ENCODE results near the gene IGF2. TPM values are rescaled to one million over a fixed set of nuclear protein-coding genes. Genes with fewer than 3 reads are reported as not detected.

Gene IGF2
- total RNA-seq, 4 donors from 2014 or later, result 0.76 to 35.3 (median 2.8) TPM

DNA sequence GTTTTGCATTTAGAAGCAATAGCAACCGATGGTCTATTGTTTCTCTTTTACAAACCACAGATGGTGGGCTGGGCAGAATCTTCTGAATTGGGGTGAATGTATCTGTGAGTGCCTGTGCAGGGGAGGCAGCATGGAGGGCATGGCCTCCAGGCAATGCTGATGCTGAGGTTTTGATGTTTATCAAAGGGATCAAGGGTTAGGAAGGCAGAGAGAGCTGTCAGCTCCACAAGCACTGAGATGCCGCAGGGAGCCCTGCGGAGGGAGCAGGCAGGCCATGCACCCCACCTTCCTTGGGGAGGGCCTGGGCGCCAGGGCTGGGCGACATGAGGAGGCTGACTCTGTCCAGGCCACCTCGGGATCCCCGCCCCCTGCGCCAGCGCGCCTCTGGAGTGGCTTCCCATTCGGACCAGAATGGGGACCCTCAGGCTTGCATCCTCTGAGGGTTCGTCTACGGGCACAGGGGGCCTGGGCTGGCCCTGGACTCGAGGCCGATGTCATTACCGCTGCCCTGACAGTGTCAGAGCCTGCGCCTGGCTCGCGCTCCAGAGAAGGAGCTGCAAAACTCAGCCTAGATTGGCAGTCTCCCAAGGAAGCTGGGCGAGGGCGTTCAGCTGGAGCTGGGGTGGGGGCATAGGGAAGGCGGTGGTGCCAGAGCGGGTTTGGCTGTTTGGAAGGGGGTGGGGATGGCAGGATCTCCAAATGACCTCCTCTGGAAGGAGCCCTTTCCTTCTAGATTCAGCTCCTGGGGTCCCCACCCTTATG is 46.3 kb upstream of the IGF2 start:
- Histone ChIP-seq H3K27me3 (peaks cover 0 to 95% (median 1%) of the 10 kb centered on the region in 4 donors), H3K27ac (no peak overlapping the region), H3K4me1 (peaks cover 0 to 22% (median 0%) of the 10 kb centered on the region in 3 donors), H3K4me3 (no peak overlapping the region), H3K9me3 (no peaks in the 10 kb centered on the region), H3K36me3 (no peaks in the 10 kb centered on the region)
- no peak for DNase-seq
- intact Hi-C loops (cut with DNase I), result no loop called here
- WGBS, 2 donors, result 71 to 74% methylated on average over 4 to 7 of the region's 23 CpGs
- TF ChIP-seq, protein P1, sequence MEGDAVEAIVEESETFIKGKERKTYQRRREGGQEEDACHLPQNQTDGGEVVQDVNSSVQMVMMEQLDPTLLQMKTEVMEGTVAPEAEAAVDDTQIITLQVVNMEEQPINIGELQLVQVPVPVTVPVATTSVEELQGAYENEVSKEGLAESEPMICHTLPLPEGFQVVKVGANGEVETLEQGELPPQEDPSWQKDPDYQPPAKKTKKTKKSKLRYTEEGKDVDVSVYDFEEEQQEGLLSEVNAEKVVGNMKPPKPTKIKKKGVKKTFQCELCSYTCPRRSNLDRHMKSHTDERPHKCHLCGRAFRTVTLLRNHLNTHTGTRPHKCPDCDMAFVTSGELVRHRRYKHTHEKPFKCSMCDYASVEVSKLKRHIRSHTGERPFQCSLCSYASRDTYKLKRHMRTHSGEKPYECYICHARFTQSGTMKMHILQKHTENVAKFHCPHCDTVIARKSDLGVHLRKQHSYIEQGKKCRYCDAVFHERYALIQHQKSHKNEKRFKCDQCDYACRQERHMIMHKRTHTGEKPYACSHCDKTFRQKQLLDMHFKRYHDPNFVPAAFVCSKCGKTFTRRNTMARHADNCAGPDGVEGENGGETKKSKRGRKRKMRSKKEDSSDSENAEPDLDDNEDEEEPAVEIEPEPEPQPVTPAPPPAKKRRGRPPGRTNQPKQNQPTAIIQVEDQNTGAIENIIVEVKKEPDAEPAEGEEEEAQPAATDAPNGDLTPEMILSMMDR (IDR thresholded peaks at IDR 0.05), result no peak
- no peak for TF ChIP-seq POLR2A (IDR thresholded peaks at IDR 0.05)

- no peaks in the 10 kb centered on the region for H3K9me3 ChIP-seq
- peaks cover 0 to 44% (median 5%) of the 10 kb centered on the region in 3 donors for H3K4me1 ChIP-seq
- no peak overlapping the region for H3K27ac ChIP-seq
- no peak overlapping the region for H3K4me3 ChIP-seq
- 74 to 82% methylated on average over 12 to 19 of the region's 20 CpGs for WGBS, 2 donors
- no peak for DNase-seq
- H3K27me3 ChIP-seq, result peaks cover 0 to 89% (median 1%) of the 10 kb centered on the region in 4 donors
- TF ChIP-seq, protein P1 (IDR thresholded peaks at IDR 0.05), result no peak
- TF ChIP-seq POLR2A (IDR thresholded peaks at IDR 0.05), result no peak
- H3K36me3 ChIP-seq, result no peaks in the 10 kb centered on the region
- intact Hi-C loops (cut with DNase I), result no loop called here
These were observed 43.7 kb upstream of the IGF2 start for GRCh38 chr11:2182692-2183474.

DNA sequence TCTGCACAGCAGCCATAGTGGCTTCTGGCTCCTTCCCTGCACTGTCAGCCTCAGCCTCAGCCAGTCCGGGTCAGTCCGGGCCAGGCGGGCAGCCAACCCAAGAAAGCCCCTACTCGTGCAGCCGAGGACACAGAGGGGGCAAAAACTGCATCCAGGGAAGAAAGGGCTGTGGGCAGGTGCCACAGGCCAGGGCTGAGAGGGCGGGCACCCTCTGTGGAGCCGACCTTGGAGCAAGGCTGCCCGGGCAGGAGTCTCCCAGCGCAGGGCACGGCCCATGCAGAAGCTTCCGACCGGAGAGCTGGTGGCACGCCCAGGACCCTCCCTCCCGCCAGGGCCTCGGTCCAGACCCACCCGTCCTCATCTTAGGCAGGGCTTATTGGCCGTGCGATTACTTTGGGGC is 42.9 kb upstream of the IGF2 start:
- H3K9me3 ChIP-seq, result no peaks in the 10 kb centered on the region
- peaks cover 0 to 84% (median 1%) of the 10 kb centered on the region in 4 donors for H3K27me3 ChIP-seq
- H3K36me3 ChIP-seq, result no peaks in the 10 kb centered on the region
- DNase-seq, result no peak
- peaks cover 0 to 48% (median 5%) of the 10 kb centered on the region in 3 donors for H3K4me1 ChIP-seq
- no peak overlapping the region for H3K4me3 ChIP-seq
- intact Hi-C loops (cut with DNase I), result no loop called here
- H3K27ac ChIP-seq, result no peak overlapping the region
- TF ChIP-seq, protein P1 (IDR thresholded peaks at IDR 0.05), result no peak
- no peak for TF ChIP-seq POLR2A (IDR thresholded peaks at IDR 0.05)
- WGBS, 2 donors, result 81% methylated on average over 11 of the region's 18 CpGs; no CpG with 5 or more reads in 1 of the 2 donors

DNA sequence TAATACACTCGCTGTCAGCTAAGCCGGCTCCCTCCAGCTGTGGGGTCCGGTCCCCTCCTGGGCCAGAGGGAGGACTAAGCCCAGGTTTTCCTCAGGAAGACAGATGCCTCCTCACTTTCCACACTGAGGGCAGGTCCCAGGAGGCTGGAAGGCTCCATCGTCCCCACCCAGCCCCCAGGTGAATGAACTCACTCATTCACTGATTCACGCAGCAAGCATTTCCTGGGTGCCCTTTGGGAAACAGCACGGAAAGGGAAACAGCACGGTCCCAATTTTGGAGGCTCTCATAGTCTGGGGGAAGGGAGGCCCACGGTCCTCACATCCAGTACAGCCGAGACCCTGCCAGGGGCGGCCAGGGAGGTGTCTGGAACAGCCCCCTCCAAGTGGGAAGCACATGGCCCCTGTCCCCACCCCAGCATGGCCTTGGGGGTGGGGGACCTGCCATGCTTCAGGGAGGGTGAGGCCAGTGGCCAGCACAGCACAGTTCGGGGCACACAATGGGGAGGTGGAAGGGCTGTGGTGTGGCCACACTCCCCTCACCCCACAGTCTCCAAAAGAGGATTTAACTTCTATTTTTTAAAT is 41.7 kb upstream of the IGF2 start:
- Histone ChIP-seq H3K36me3 (no peaks in the 10 kb centered on the region), H3K27ac (no peak overlapping the region), H3K9me3 (no peaks in the 10 kb centered on the region), H3K4me1 (peaks cover 2 to 49% (median 5%) of the 10 kb centered on the region in 3 donors), H3K27me3 (peaks cover 0 to 72% (median 0%) of the 10 kb centered on the region in 4 donors), H3K4me3 (no peak overlapping the region)
- TF ChIP-seq POLR2A (IDR thresholded peaks at IDR 0.05), result no peak
- TF ChIP-seq, protein P1 (IDR thresholded peaks at IDR 0.05), result no peak
- 55% methylated on average over 4 of the region's 11 CpGs; no CpG with 5 or more reads in 1 of the 2 donors for WGBS, 2 donors
- no peak for DNase-seq
- intact Hi-C loops (cut with DNase I), result no loop called here

Measured in esophagus squamous epithelium (tissue), 5 donors.